NT2/D1 (cell line): ENCODE results near the gene PNPLA7.
A peak's percentile ranks its signal among the peaks of the same experiment; 100 is the strongest.

ENCODE experiments used
- DNase-seq: peaks from one replicate; pipeline ENCODE4 v3.0.0-alpha.2; 2011; ENCODE audit warnings: low read depth, low spot score
- H3K27me3 ChIP-seq: 2 replicates; pipeline ENCODE4 v1.6.0; 2011; ENCODE audit warnings: mild to moderate bottlenecking; ENCODE audit not compliant: insufficient read length, insufficient read depth
- H3K36me3 ChIP-seq: 2 replicates; pipeline ENCODE4 v1.6.1; 2011; ENCODE audit warnings: mild to moderate bottlenecking, low read length, mixed read lengths; ENCODE audit not compliant: insufficient read depth, insufficient read length
- H3K4me1 ChIP-seq: 2 replicates; pipeline ENCODE4 v1.5.1; 2011; ENCODE audit not compliant: insufficient read depth, insufficient read length
- H3K4me3 ChIP-seq: 2 replicates; pipeline ENCODE4 v1.5.1; 2011; ENCODE audit warnings: low read depth; ENCODE audit not compliant: insufficient read length
- H3K9ac ChIP-seq: 2 replicates; pipeline ENCODE4 v1.6.0; 2011; ENCODE audit warnings: low read depth; ENCODE audit not compliant: insufficient read length
- H3K9me3 ChIP-seq: 2 replicates; pipeline ENCODE4 v1.5.1; 2011; ENCODE audit warnings: mild to moderate bottlenecking, low read length; ENCODE audit not compliant: insufficient read depth
- SUZ12 ChIP-seq: IDR thresholded peaks from 2 replicates; pipeline ENCODE4 v1.6.1; 2011; ENCODE audit not compliant: insufficient read length, insufficient read depth; ENCODE audit errors: extremely low read depth
- YY1 ChIP-seq: IDR thresholded peaks from 2 replicates; pipeline ENCODE4 v1.6.1; 2011; ENCODE audit not compliant: insufficient read length, insufficient read depth
- ZNF274 ChIP-seq: IDR thresholded peaks from 2 replicates; pipeline ENCODE4 v1.6.1; 2011; ENCODE audit warnings: mild to moderate bottlenecking, low read depth, low read length

Gene PNPLA7

GRCh38 chr9:137506274-137506673, 43.9 kb downstream of the PNPLA7 start:
- no peak overlapping the region for H3K4me3 ChIP-seq
- no peaks in the 10 kb centered on the region for H3K36me3 ChIP-seq
- DNase-seq, result no peak
- H3K27me3 ChIP-seq, result no peaks in the 10 kb centered on the region
- H3K9ac ChIP-seq, result no peak overlapping the region
- H3K9me3 ChIP-seq, result no peaks in the 10 kb centered on the region; the same call in 1 of the 2 replicates
- peaks cover 4% of the 10 kb centered on the region for H3K4me1 ChIP-seq
- no peak for TF ChIP-seq SUZ12

GRCh38 chr9:137505421-137506140, 44.6 kb downstream of the PNPLA7 start:
- no peak overlapping the region for H3K9ac ChIP-seq
- H3K4me1 ChIP-seq, result peaks cover 8% of the 10 kb centered on the region
- no peaks in the 10 kb centered on the region for H3K36me3 ChIP-seq
- DNase-seq, result no peak
- H3K9me3 ChIP-seq, result no peaks in the 10 kb centered on the region; the same call in 1 of the 2 replicates
- TF ChIP-seq ZNF274 (no peak), YY1 (no peak)
- no peak overlapping the region for H3K4me3 ChIP-seq
- peaks cover 2% of the 10 kb centered on the region for H3K27me3 ChIP-seq

- TF ChIP-seq ZNF274 (no peak), YY1 (no peak), SUZ12 (no peak)
- Histone ChIP-seq H3K4me3 (no peak overlapping the region), H3K9me3 (no peaks in the 10 kb centered on the region; the same call in 1 of the 2 replicates), H3K27me3 (peaks cover 3% of the 10 kb centered on the region), H3K9ac (no peak overlapping the region), H3K4me1 (peaks cover 8% of the 10 kb centered on the region), H3K36me3 (no peaks in the 10 kb centered on the region)
- DNase-seq, result no peak
Measured at GRCh38 chr9:137504432-137504777, 45.8 kb downstream of the PNPLA7 start.

GRCh38 chr9:137502008-137502911, 47.9 kb downstream of the PNPLA7 start:
- no peaks in the 10 kb centered on the region for H3K36me3 ChIP-seq
- TF ChIP-seq SUZ12 (no peak), YY1 (no peak), ZNF274 (no peak)
- H3K9ac ChIP-seq, result no peak overlapping the region
- DNase-seq, result no peak
- H3K4me3 ChIP-seq, result no peak overlapping the region
- H3K9me3 ChIP-seq, result no peaks in the 10 kb centered on the region; the same call in 1 of the 2 replicates
- H3K4me1 ChIP-seq, result peaks cover 8% of the 10 kb centered on the region
- H3K27me3 ChIP-seq, result peaks cover 3% of the 10 kb centered on the region

GRCh38 chr9:137501457-137501856, 48.7 kb downstream of the PNPLA7 start:
- peaks cover 12% of the 10 kb centered on the region for H3K4me1 ChIP-seq
- H3K9ac ChIP-seq, result peak overlapping the region; percentile 6
- no peak for DNase-seq
- H3K9me3 ChIP-seq, result no peaks in the 10 kb centered on the region; the same call in 1 of the 2 replicates
- H3K4me3 ChIP-seq, result no peak overlapping the region
- TF ChIP-seq YY1 (no peak), ZNF274 (no peak), SUZ12 (no peak)
- no peaks in the 10 kb centered on the region for H3K36me3 ChIP-seq
- H3K27me3 ChIP-seq, result peaks cover 3% of the 10 kb centered on the region

GRCh38 chr9:137500666-137501397, 49.4 kb downstream of the PNPLA7 start:
- no peak for TF ChIP-seq ZNF274
- no peak for TF ChIP-seq SUZ12
- no peak for TF ChIP-seq YY1
- peaks cover 13% of the 10 kb centered on the region for H3K4me1 ChIP-seq
- peak overlapping the region; percentile 6 for H3K9ac ChIP-seq

More at GRCh38 chr9:137500666-137501397, 49.4 kb downstream of the PNPLA7 start:
- Histone ChIP-seq H3K27me3 (peaks cover 3% of the 10 kb centered on the region), H3K36me3 (no peaks in the 10 kb centered on the region), H3K9me3 (no peaks in the 10 kb centered on the region), H3K4me3 (no peak overlapping the region)
- DNase-seq, result no peak
